MM.1S (cell line): ENCODE results near the gene HIGD1C.
A peak's percentile ranks its signal among the peaks of the same experiment; 100 is the strongest.

Source experiments
- DNase-seq: peaks from one replicate; pipeline ENCODE4 v3.0.0-alpha.2; 2015
- H2AFZ ChIP-seq: fragments of 300-600 bp; sonication (generic); 2 replicates; pipeline ENCODE4 v1.6.0; 2016; ENCODE audit warnings: antibody characterized with exemption, low read length
- H3F3A ChIP-seq: fragments of 300-600 bp; sonication (generic); 2 replicates; pipeline ENCODE4 v1.6.1; 2016; ENCODE audit warnings: mild to moderate bottlenecking, antibody characterized with exemption, low read length, moderate library complexity, mixed read lengths; ENCODE audit not compliant: insufficient read depth
- H3K27ac ChIP-seq: fragments of 300-600 bp; sonication (generic); 2 replicates; pipeline ENCODE4 v1.5.1; 2016; ENCODE audit warnings: mild to moderate bottlenecking, low read length
- H3K27me3 ChIP-seq: fragments of 300-600 bp; sonication (generic); replicated peaks from 2 replicates; pipeline ENCODE4 v1.6.0; 2016; ENCODE audit warnings: low read length; ENCODE audit not compliant: insufficient read depth
- H3K36me3 ChIP-seq: fragments of 300-600 bp; sonication (generic); replicated peaks from 2 replicates; pipeline ENCODE4 v1.6.1; 2016; ENCODE audit warnings: mild to moderate bottlenecking, low read length, mixed read lengths; ENCODE audit not compliant: insufficient read depth
- H3K4me1 ChIP-seq: fragments of 300-600 bp; sonication (generic); 2 replicates; pipeline ENCODE4 v1.6.1; 2016; ENCODE audit warnings: low read length, mixed read lengths
- H3K4me2 ChIP-seq: fragments of 300-600 bp; sonication (generic); 2 replicates; pipeline ENCODE4 v1.6.0; 2016; ENCODE audit warnings: low read depth, low read length
- H3K4me3 ChIP-seq: fragments of 300-600 bp; sonication (generic); 2 replicates; pipeline ENCODE4 v1.5.1; 2016; ENCODE audit warnings: low read length, mixed read lengths
- H3K79me2 ChIP-seq: fragments of 300-600 bp; sonication (generic); 2 replicates; pipeline ENCODE4 v1.6.1; 2016; ENCODE audit warnings: mixed run types, low read length, mixed read lengths
- H3K9ac ChIP-seq: fragments of 300-600 bp; sonication (generic); 2 replicates; pipeline ENCODE4 v1.6.1; 2016; ENCODE audit warnings: low read length, mixed read lengths
- H3K9me2 ChIP-seq: fragments of 300-600 bp; sonication (generic); replicated peaks from 2 replicates; pipeline ENCODE4 v1.6.1; 2016; ENCODE audit warnings: mild to moderate bottlenecking, low read length, mixed read lengths; ENCODE audit not compliant: insufficient read depth
- H3K9me3 ChIP-seq: fragments of 300-600 bp; sonication (generic); replicated peaks from 2 replicates; pipeline ENCODE4 v1.6.1; 2016; ENCODE audit warnings: mild to moderate bottlenecking, low read length, mixed read lengths; ENCODE audit not compliant: insufficient read depth
- H4K20me1 ChIP-seq: fragments of 300-600 bp; sonication (generic); 2 replicates; pipeline ENCODE4 v1.6.1; 2016; ENCODE audit warnings: mild to moderate bottlenecking, low read length, moderate library complexity, mixed read lengths; ENCODE audit not compliant: insufficient read depth
- EZH2 ChIP-seq: fragments of 300-600 bp; sonication (generic); optimal IDR thresholded peaks from 2 replicates; pipeline ENCODE3; 2017; ENCODE audit warnings: low read depth, mild to moderate bottlenecking, antibody characterized with exemption, low read length, mixed read lengths
- EZH2phosphoT487 ChIP-seq: fragments of 300-600 bp; sonication (generic); IDR thresholded peaks from 2 replicates; pipeline ENCODE4 v1.6.1; 2018; ENCODE audit warnings: antibody characterized with exemption, low read length
- TF ChIP-seq, protein P1 (sequence below): fragments of 300-600 bp; sonication (generic); IDR thresholded peaks from 2 replicates; pipeline ENCODE4 v1.5.1; 2016; ENCODE audit warnings: antibody characterized with exemption, low read length, mixed read lengths

Gene HIGD1C

DNA sequence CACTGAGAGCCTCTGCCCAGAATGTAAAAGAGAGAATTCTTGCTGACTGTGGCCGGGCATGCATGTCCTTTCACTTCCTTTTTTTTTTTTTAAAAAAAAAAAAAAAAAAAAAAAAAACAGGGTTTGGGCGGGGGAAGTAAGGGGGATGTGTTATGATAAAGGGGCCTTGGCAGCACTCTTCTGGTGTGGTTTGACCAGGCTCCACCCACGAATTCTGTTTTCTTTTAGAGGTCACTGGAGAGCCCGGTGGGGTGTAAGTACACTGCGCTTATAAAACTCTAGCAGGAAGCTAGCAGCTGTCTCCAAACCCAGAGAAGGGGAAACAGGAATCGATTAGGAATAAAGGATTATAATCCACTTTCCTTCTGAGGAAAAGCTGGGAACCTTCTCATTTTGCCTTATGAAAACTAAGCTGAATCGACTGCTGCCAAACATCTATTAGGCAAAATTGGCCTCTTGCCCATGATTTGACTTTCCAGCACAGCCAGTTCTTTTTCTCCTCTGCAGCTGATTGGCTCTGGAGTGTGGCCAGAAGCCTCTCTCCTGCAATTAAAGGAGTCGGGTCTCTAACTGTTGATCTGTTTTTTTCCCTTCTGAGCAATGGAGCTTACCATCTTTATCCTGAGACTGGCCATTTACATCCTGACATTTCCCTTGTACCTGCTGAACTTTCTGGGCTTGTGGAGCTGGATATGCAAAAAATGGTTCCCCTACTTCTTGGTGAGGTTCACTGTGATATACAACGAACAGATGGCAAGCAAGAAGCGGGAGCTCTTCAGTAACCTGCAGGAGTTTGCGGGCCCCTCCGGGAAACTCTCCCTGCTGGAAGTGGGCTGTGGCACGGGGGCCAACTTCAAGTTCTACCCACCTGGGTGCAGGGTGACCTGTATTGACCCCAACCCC lies 27.7 kb upstream of the HIGD1C start:
- DNase-seq = peak; percentile 96
- Histone ChIP-seq H3K4me1 (peaks cover 17% of the 10 kb centered on the region), H3K79me2 (peaks cover 83% of the 10 kb centered on the region), H3K9me3 (no peaks in the 10 kb centered on the region), H3K4me2 (peak overlapping the region; percentile 75), H3F3A (peaks cover 76% of the 10 kb centered on the region), H3K36me3 (no peaks in the 10 kb centered on the region; the same call in 1 of the 2 replicates), H3K4me3 (peak overlapping the region; percentile 84), H3K9ac (peak overlapping the region; percentile 79), H3K27me3 (no peaks in the 10 kb centered on the region), H2AFZ (no peak overlapping the region), H4K20me1 (0 out of 2 replicates have a peak, but pooled peaks cover 14% of the 10 kb centered on the region), H3K9me2 (no peaks in the 10 kb centered on the region), H3K27ac (peak overlapping the region; percentile 94)
- TF ChIP-seq EZH2phosphoT487 = no peak
- TF ChIP-seq EZH2 = no peak
- TF ChIP-seq, protein P1, sequence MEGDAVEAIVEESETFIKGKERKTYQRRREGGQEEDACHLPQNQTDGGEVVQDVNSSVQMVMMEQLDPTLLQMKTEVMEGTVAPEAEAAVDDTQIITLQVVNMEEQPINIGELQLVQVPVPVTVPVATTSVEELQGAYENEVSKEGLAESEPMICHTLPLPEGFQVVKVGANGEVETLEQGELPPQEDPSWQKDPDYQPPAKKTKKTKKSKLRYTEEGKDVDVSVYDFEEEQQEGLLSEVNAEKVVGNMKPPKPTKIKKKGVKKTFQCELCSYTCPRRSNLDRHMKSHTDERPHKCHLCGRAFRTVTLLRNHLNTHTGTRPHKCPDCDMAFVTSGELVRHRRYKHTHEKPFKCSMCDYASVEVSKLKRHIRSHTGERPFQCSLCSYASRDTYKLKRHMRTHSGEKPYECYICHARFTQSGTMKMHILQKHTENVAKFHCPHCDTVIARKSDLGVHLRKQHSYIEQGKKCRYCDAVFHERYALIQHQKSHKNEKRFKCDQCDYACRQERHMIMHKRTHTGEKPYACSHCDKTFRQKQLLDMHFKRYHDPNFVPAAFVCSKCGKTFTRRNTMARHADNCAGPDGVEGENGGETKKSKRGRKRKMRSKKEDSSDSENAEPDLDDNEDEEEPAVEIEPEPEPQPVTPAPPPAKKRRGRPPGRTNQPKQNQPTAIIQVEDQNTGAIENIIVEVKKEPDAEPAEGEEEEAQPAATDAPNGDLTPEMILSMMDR = no peak

DNA sequence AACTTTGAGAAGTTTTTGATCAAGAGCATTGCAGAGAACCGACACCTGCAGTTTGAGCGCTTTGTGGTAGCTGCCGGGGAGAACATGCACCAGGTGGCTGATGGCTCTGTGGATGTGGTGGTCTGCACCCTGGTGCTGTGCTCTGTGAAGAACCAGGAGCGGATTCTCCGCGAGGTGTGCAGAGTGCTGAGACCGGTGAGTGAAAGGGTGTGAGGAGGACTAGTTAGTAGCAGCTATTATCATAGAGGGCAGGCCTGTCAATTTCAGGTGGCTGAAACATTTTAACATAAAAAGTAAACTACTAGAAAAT lies 27.0 kb upstream of the HIGD1C start:
- H4K20me1 ChIP-seq = 0 out of 2 replicates have a peak, but pooled peaks cover 15% of the 10 kb centered on the region
- no peaks in the 10 kb centered on the region for H3K9me3 ChIP-seq
- H2AFZ ChIP-seq = no peak overlapping the region
- no peak for DNase-seq
- H3K4me1 ChIP-seq = peaks cover 13% of the 10 kb centered on the region
- TF ChIP-seq EZH2phosphoT487 = no peak
- TF ChIP-seq, protein P1 = no peak
- TF ChIP-seq EZH2 = no peak
- no peaks in the 10 kb centered on the region for H3K27me3 ChIP-seq
- H3K79me2 ChIP-seq = peaks cover 83% of the 10 kb centered on the region
- peaks cover 70% of the 10 kb centered on the region for H3F3A ChIP-seq
- peak overlapping the region; percentile 79 for H3K9ac ChIP-seq
- H3K4me3 ChIP-seq = peak overlapping the region; percentile 84
- H3K9me2 ChIP-seq = no peaks in the 10 kb centered on the region
- H3K36me3 ChIP-seq = peaks cover 4% of the 10 kb centered on the region; the same call in 1 of the 2 replicates
- H3K4me2 ChIP-seq = peak overlapping the region; percentile 50
- H3K27ac ChIP-seq = peak overlapping the region; percentile 94

DNA sequence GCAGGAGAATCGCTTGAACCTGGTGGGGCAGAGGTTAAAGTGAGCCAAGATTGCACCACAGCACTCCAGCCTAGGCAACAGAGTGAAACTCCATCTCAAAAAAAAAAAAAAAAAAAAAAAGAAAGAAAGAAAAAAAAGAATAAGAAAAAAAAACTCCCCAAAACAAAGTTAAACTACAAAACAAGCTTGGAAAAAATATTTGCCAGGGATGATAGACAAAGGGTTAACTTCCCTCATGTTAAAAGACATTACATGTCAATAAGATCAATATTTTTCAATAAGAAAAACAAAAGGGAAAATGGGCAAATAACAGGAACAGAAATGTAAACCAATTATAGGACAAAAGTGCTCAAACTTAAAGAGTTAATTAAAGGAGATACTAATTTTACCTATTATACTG lies 26.4 kb upstream of the HIGD1C start:
- Histone ChIP-seq H3F3A (peaks cover 66% of the 10 kb centered on the region), H3K36me3 (peaks cover 7% of the 10 kb centered on the region; the same call in 1 of the 2 replicates), H3K27ac (peak overlapping the region; percentile 94; the same call in 1 of the 2 replicates), H3K9ac (peak overlapping the region; percentile 79), H4K20me1 (0 out of 2 replicates have a peak, but pooled peaks cover 15% of the 10 kb centered on the region), H3K4me1 (peaks cover 9% of the 10 kb centered on the region), H3K9me3 (no peaks in the 10 kb centered on the region), H2AFZ (no peak overlapping the region), H3K9me2 (no peaks in the 10 kb centered on the region), H3K79me2 (peaks cover 84% of the 10 kb centered on the region), H3K4me2 (peak overlapping the region; percentile 61), H3K27me3 (no peaks in the 10 kb centered on the region), H3K4me3 (peak overlapping the region; percentile 84)
- TF ChIP-seq EZH2phosphoT487 (no peak), EZH2 (no peak)
- TF ChIP-seq, protein P1 = no peak
- DNase-seq = no peak
